GM23338 (cell line): Measurements from ENCODE around the gene TRNAU1AP. TPM values are rescaled to one million over a fixed set of nuclear protein-coding genes. Genes with fewer than 3 reads are reported as not detected.
A peak's percentile ranks its signal among the peaks of the same experiment; 100 is the strongest.

ENCODE experiments used
- ATAC-seq: fragments of 200-7000 bp; cut with Tn5 transposase; 3 replicates; pipeline ENCODE4 v1.9.1; 2020
- DNase-seq: peaks from one replicate; pipeline ENCODE4 v3.0.0-alpha.2; 2015; ENCODE audit warnings: low spot score
- H2AFZ ChIP-seq: fragments of 200-600 bp; sonication (generic); 2 replicates; pipeline ENCODE4 v1.8.0; 2016; ENCODE audit warnings: antibody characterized with exemption, mild to moderate bottlenecking, moderate library complexity
- H3F3A ChIP-seq: fragments of 200-600 bp; sonication (generic); replicated peaks from 2 replicates; pipeline ENCODE4 v1.8.0; 2017; ENCODE audit warnings: antibody characterized with exemption, mixed run types, low read depth
- H3K27ac ChIP-seq: fragments of 200-600 bp; sonication (generic); 2 replicates; pipeline ENCODE4 v1.6.1; 2016; ENCODE audit warnings: low read depth
- H3K27me3 ChIP-seq: fragments of 200-600 bp; sonication (generic); 2 replicates; pipeline ENCODE4 v1.8.0; 2016; ENCODE audit warnings: mild to moderate bottlenecking, mixed run types, moderate library complexity; ENCODE audit not compliant: insufficient read depth
- H3K36me3 ChIP-seq: fragments of 200-600 bp; sonication (generic); 2 replicates; pipeline ENCODE4 v1.8.0; 2016; ENCODE audit warnings: mild to moderate bottlenecking; ENCODE audit not compliant: insufficient read depth
- H3K4me1 ChIP-seq: fragments of 200-600 bp; sonication (generic); 2 replicates; pipeline ENCODE4 v1.8.0; 2016; ENCODE audit warnings: mild to moderate bottlenecking, moderate library complexity; ENCODE audit not compliant: insufficient read depth
- H3K4me2 ChIP-seq: fragments of 200-600 bp; sonication (generic); 2 replicates; pipeline ENCODE4 v1.7.1; 2017; ENCODE audit warnings: mixed run types
- H3K4me3 ChIP-seq: fragments of 200-600 bp; sonication (generic); 2 replicates; pipeline ENCODE4 v1.6.1; 2016; ENCODE audit warnings: mixed run types
- H3K79me2 ChIP-seq: fragments of 200-600 bp; sonication (generic); replicated peaks from 2 replicates; pipeline ENCODE4 v1.8.0; 2017; ENCODE audit warnings: mild to moderate bottlenecking; ENCODE audit not compliant: insufficient read depth
- H3K9me2 ChIP-seq: fragments of 200-600 bp; sonication (generic); 2 replicates; pipeline ENCODE4 v1.8.0; 2017; ENCODE audit not compliant: insufficient read depth
- H4K20me1 ChIP-seq: fragments of 200-600 bp; sonication (generic); replicated peaks from 2 replicates; pipeline ENCODE4 v1.8.0; 2017; ENCODE audit warnings: mild to moderate bottlenecking; ENCODE audit not compliant: insufficient read depth
- H3K27ac Mint-ChIP-seq: 2 replicates; pipeline ENCODE4 v1.8.0; 2020; ENCODE audit warnings: inconsistent platforms, mild to moderate bottlenecking, moderate library complexity, mixed read lengths
- H3K27me3 Mint-ChIP-seq: 3 replicates; pipeline ENCODE4 v1.8.0; 2022; ENCODE audit warnings: low read depth, mild to moderate bottlenecking, moderate library complexity, mixed read lengths, inconsistent platforms; ENCODE audit not compliant: insufficient read depth, poor library complexity
- H3K36me3 Mint-ChIP-seq: 3 replicates; pipeline ENCODE4 v1.8.0; 2021; ENCODE audit warnings: low read depth, mild to moderate bottlenecking, inconsistent platforms, moderate library complexity, mixed read lengths
- H3K4me1 Mint-ChIP-seq: 3 replicates; pipeline ENCODE4 v1.8.0; 2020; ENCODE audit warnings: mild to moderate bottlenecking, inconsistent platforms, mixed read lengths
- H3K4me3 Mint-ChIP-seq: 3 replicates; pipeline ENCODE4 v1.8.0; 2021; ENCODE audit warnings: moderate library complexity, mild to moderate bottlenecking, inconsistent platforms, mixed read lengths
- H3K9me3 Mint-ChIP-seq: 3 replicates; pipeline ENCODE4 v1.8.0; 2020; ENCODE audit warnings: moderate library complexity, mild to moderate bottlenecking, inconsistent platforms, mixed read lengths
- CREB1 ChIP-seq: fragments of 250-450 bp; sonication (Bioruptor Pico); IDR thresholded peaks from 2 replicates; pipeline ENCODE4 v1.5.0; 2020; ENCODE audit warnings: low read depth, mild to moderate bottlenecking, moderate library complexity
- CTCF ChIP-seq, 2 experiments: fragments of 200-600 bp in 1 of 2; sonication (generic) in 1 of 2; conservative IDR thresholded peaks; 2 replicates each; pipeline versions ENCODE4 v1.5.1 to v1.6.1; 2016 to 2017; ENCODE audit warnings: antibody characterized with exemption in 2 of 2, low read depth in 2 of 2, mild to moderate bottlenecking in 2 of 2, moderate library complexity in 1 of 2
- EZH2 ChIP-seq: fragments of 200-600 bp; sonication (generic); IDR thresholded peaks from one replicate; pipeline ENCODE4 v1.8.0; 2017; ENCODE audit warnings: antibody characterized with exemption, mild to moderate bottlenecking, low read depth; ENCODE audit not compliant: unreplicated experiment
- EZH2phosphoT487 ChIP-seq: fragments of 200-600 bp; sonication (generic); IDR thresholded peaks from one replicate; pipeline ENCODE4 v1.8.1; 2018; ENCODE audit warnings: antibody characterized with exemption; ENCODE audit not compliant: unreplicated experiment
- JUNB ChIP-seq: IDR thresholded peaks from one replicate; pipeline ENCODE4 v1.6.1; 2016; ENCODE audit warnings: antibody characterized with exemption; ENCODE audit not compliant: unreplicated experiment
- NANOG ChIP-seq: IDR thresholded peaks from 2 replicates; pipeline ENCODE4 v1.6.1; 2016; ENCODE audit warnings: antibody characterized with exemption, borderline replicate concordance
- POLR2AphosphoS5 ChIP-seq: IDR thresholded peaks from 2 replicates; pipeline ENCODE4 v1.6.1; 2016; ENCODE audit warnings: antibody characterized with exemption, low read depth
- REST ChIP-seq: IDR thresholded peaks from one replicate; pipeline ENCODE4 v1.6.1; 2018; ENCODE audit warnings: antibody characterized with exemption; ENCODE audit not compliant: unreplicated experiment
- STAT1 ChIP-seq: IDR thresholded peaks from one replicate; pipeline ENCODE4 v1.6.1; 2016; ENCODE audit warnings: antibody characterized with exemption; ENCODE audit not compliant: unreplicated experiment
- ZNF114 ChIP-seq: fragments of 250-450 bp; sonication (Bioruptor Pico); IDR thresholded peaks from 2 replicates; pipeline ENCODE4 v1.5.0; 2020; ENCODE audit warnings: mild to moderate bottlenecking, moderate library complexity
- ZNF331 ChIP-seq: fragments of 250-450 bp; sonication (Bioruptor Pico); IDR thresholded peaks from 2 replicates; pipeline ENCODE4 v1.5.0; 2020; ENCODE audit warnings: low read depth, mild to moderate bottlenecking, moderate library complexity
- polyA plus RNA-seq: library from polyadenylated mRNA; unstranded; fragments of >200 nt; fragmentation: Nextera tagmentation; extraction: Ambion mirVana; gene quantifications from 2 replicates; pipeline ENCODE4 v1.2.1, GENCODE V29; 2016
- total RNA-seq: library from RNA; depleted of rRNA; stranded (reverse); fragments of >200 nt; shearing (Covaris generic); gene quantifications from 2 replicates; pipeline ENCODE4 v1.2.3, GENCODE V29; 2014
- TF ChIP-seq, protein P1 (sequence below): IDR thresholded peaks from 2 replicates; pipeline ENCODE4 v1.6.1; 2016; ENCODE audit warnings: antibody characterized with exemption
- TF ChIP-seq, protein P2 (sequence below): fragments of 250-450 bp; sonication (Bioruptor Pico); IDR thresholded peaks from 2 replicates; pipeline ENCODE4 v1.5.0; 2020; ENCODE audit warnings: mild to moderate bottlenecking, moderate library complexity

The TRNAU1AP gene
- total and polyA plus RNA-seq, 2 experiments from 2014 or later: 20.3 to 42.1 TPM

GRCh38 chr1:28601696-28602095 lies 48.8 kb downstream of the TRNAU1AP start:
- Histone ChIP-seq H3K4me3 (no peak overlapping the region), H3K4me2 (no peak overlapping the region), H2AFZ (no peak overlapping the region), H3K79me2 (no peaks in the 10 kb centered on the region), H3K27ac (no peak overlapping the region; the same call in 1 of the 2 replicates), H3K27me3 (no peaks in the 10 kb centered on the region), H4K20me1 (no peaks in the 10 kb centered on the region), H3K9me2 (no peaks in the 10 kb centered on the region), H3K4me1 (peaks cover 3% of the 10 kb centered on the region; the same call in 1 of the 2 replicates), H3F3A (peaks cover 17% of the 10 kb centered on the region; the same call in 1 of the 2 replicates), H3K36me3 (peaks cover 15% of the 10 kb centered on the region; the same call in 1 of the 2 replicates)
- TF ChIP-seq, protein P1, sequence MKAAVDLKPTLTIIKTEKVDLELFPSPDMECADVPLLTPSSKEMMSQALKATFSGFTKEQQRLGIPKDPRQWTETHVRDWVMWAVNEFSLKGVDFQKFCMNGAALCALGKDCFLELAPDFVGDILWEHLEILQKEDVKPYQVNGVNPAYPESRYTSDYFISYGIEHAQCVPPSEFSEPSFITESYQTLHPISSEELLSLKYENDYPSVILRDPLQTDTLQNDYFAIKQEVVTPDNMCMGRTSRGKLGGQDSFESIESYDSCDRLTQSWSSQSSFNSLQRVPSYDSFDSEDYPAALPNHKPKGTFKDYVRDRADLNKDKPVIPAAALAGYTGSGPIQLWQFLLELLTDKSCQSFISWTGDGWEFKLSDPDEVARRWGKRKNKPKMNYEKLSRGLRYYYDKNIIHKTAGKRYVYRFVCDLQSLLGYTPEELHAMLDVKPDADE: no peak
- TF ChIP-seq ZNF114 (CRISPR knock-in tag): no peak
- TF ChIP-seq, protein P2, sequence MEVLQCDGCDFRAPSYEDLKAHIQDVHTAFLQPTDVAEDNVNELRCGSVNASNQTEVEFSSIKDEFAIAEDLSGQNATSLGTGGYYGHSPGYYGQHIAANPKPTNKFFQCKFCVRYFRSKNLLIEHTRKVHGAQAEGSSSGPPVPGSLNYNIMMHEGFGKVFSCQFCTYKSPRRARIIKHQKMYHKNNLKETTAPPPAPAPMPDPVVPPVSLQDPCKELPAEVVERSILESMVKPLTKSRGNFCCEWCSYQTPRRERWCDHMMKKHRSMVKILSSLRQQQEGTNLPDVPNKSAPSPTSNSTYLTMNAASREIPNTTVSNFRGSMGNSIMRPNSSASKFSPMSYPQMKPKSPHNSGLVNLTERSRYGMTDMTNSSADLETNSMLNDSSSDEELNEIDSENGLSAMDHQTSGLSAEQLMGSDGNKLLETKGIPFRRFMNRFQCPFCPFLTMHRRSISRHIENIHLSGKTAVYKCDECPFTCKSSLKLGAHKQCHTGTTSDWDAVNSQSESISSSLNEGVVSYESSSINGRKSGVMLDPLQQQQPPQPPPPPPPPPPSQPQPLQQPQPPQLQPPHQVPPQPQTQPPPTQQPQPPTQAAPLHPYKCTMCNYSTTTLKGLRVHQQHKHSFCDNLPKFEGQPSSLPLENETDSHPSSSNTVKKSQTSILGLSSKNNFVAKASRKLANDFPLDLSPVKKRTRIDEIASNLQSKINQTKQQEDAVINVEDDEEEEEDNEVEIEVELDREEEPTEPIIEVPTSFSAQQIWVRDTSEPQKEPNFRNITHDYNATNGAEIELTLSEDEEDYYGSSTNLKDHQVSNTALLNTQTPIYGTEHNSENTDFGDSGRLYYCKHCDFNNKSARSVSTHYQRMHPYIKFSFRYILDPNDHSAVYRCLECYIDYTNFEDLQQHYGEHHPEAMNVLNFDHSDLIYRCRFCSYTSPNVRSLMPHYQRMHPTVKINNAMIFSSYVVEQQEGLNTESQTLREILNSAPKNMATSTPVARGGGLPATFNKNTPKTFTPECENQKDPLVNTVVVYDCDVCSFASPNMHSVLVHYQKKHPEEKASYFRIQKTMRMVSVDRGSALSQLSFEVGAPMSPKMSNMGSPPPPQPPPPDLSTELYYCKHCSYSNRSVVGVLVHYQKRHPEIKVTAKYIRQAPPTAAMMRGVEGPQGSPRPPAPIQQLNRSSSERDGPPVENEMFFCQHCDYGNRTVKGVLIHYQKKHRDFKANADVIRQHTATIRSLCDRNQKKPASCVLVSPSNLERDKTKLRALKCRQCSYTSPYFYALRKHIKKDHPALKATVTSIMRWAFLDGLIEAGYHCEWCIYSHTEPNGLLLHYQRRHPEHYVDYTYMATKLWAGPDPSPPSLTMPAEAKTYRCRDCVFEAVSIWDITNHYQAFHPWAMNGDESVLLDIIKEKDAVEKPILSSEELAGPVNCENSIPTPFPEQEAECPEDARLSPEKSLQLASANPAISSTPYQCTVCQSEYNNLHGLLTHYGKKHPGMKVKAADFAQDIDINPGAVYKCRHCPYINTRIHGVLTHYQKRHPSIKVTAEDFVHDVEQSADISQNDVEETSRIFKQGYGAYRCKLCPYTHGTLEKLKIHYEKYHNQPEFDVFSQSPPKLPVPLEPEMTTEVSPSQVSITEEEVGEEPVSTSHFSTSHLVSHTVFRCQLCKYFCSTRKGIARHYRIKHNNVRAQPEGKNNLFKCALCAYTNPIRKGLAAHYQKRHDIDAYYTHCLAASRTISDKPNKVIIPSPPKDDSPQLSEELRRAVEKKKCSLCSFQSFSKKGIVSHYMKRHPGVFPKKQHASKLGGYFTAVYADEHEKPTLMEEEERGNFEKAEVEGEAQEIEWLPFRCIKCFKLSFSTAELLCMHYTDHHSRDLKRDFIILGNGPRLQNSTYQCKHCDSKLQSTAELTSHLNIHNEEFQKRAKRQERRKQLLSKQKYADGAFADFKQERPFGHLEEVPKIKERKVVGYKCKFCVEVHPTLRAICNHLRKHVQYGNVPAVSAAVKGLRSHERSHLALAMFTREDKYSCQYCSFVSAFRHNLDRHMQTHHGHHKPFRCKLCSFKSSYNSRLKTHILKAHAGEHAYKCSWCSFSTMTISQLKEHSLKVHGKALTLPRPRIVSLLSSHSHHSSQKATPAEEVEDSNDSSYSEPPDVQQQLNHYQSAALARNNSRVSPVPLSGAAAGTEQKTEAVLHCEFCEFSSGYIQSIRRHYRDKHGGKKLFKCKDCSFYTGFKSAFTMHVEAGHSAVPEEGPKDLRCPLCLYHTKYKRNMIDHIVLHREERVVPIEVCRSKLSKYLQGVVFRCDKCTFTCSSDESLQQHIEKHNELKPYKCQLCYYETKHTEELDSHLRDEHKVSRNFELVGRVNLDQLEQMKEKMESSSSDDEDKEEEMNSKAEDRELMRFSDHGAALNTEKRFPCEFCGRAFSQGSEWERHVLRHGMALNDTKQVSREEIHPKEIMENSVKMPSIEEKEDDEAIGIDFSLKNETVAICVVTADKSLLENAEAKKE (CRISPR knock-in tag): no peak
- TF ChIP-seq JUNB: no peak
- no peak for TF ChIP-seq ZNF331 (CRISPR knock-in tag)
- no peak for TF ChIP-seq REST
- TF ChIP-seq CREB1 (CRISPR knock-in tag): no peak
- no peak for TF ChIP-seq EZH2phosphoT487
- no peak for TF ChIP-seq EZH2
- no peak for TF ChIP-seq CTCF (conservative IDR thresholded peaks at IDR 0.05; ENCODE audit: low read depth in 2 of 2)
- TF ChIP-seq STAT1: no peak
- TF ChIP-seq POLR2AphosphoS5: no peak
- no peak for TF ChIP-seq NANOG
- H3K9me3 Mint-ChIP-seq: no peaks in the 10 kb centered on the region
- peaks cover 17% of the 10 kb centered on the region for H3K4me1 Mint-ChIP-seq
- H3K27me3 Mint-ChIP-seq: peaks cover 8% of the 10 kb centered on the region
- H3K4me3 Mint-ChIP-seq: no peak overlapping the region
- no peak for ATAC-seq
- peaks cover 13% of the 10 kb centered on the region for H3K36me3 Mint-ChIP-seq
- H3K27ac Mint-ChIP-seq: peak overlapping the region; percentile 88; the same call in 1 of the 2 replicates
- DNase-seq: no peak
